OCI-LY7 (cell line): ENCODE data around the gene TMEM222.

Source experiments
- CTCF ChIP-seq: fragments of 200-600 bp; sonication (generic); conservative IDR thresholded peaks from 2 replicates; pipeline ENCODE4 v1.5.1; 2014; ENCODE audit warnings: mild to moderate bottlenecking, antibody characterized with exemption, low read length, moderate library complexity, mixed read lengths
- EZH2phosphoT487 ChIP-seq: fragments of 200-600 bp; sonication (generic); IDR thresholded peaks from 2 replicates; pipeline ENCODE4 v1.6.1; 2018; ENCODE audit warnings: low read depth, borderline replicate concordance, mild to moderate bottlenecking, mixed run types, antibody characterized with exemption, low read length, moderate library complexity, mixed read lengths

DNA sequence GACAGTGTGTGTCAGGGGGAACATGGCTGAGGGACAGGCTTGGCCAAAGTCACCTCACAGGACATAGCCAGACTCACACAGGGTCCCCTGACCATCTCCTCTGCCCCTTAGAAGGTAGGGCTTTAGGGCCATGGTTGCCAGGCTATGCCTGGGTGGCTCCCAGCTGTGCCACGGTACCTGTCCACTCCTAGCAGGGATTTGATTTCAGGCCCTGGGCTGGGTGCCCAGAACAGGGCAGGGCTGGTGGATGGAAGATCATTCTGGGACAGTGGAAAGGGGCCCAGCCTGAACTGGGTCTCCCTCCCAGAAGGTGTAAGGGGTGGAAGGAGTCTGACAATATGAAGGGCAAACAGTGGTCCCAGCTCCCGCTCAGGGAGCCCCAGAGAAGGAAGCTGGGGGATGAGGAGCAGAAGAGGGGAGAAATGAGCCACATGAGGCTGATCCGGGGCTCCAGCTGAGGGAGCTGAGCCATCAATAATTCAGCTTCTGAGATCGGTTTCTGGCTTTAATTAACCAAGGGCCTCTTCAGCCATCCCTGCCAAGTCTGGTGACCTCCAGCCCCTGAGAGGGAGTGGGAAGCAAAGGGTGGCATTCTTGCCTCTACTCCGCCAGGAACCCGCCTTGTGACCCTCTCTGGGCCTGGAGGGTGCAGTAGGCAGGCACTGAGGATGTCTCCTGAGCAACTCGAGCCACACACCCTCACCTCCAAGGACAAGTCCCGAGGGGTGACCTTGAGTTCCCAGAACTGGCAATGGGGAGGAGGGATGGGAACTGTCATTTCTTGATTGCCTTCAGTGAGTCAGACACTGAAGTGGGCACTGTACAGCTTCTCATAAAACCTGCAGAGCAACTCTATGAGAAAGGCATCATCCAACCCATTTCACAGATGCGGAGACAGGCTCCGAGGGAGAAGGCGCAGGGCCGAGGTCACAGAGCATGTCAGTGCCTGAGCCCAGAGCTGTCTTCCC, 59.1 kb downstream of the TMEM222 start:
- TF ChIP-seq CTCF (no peak), EZH2phosphoT487 (no peak)
